Chondrocyte (in vitro differentiated cells): ENCODE results near the gene THAP8. TPM values are rescaled to one million over a fixed set of nuclear protein-coding genes. Genes with fewer than 3 reads are reported as not detected.

ENCODE experiments used
- DNase-seq: peaks from one replicate; pipeline ENCODE4 v3.0.0; 2021; ENCODE audit warnings: mixed read lengths, low spot score
- H3K27ac Mint-ChIP-seq: one replicate; pipeline ENCODE4 v1.8.0; 2021; ENCODE audit warnings: mild to moderate bottlenecking, moderate library complexity, mixed read lengths; ENCODE audit not compliant: unreplicated experiment
- H3K27me3 Mint-ChIP-seq: 2 replicates; pipeline ENCODE4 v1.8.0; 2021; ENCODE audit warnings: low read depth, mixed read lengths
- H3K36me3 Mint-ChIP-seq: 2 replicates; pipeline ENCODE4 v1.8.0; 2021; ENCODE audit warnings: low read depth, mixed read lengths
- H3K4me1 Mint-ChIP-seq: 2 replicates; pipeline ENCODE4 v1.8.0; 2021; ENCODE audit warnings: low read depth, mild to moderate bottlenecking, mixed read lengths
- H3K4me3 Mint-ChIP-seq: one replicate; pipeline ENCODE4 v1.8.0; 2021; ENCODE audit warnings: mild to moderate bottlenecking, moderate library complexity, mixed read lengths; ENCODE audit not compliant: unreplicated experiment
- H3K9me3 Mint-ChIP-seq: 2 replicates; pipeline ENCODE4 v1.8.0; 2021; ENCODE audit warnings: low read depth, mixed read lengths
- CTCF ChIP-seq: fragments of 200-600 bp; sonication (generic); IDR thresholded peaks from 2 replicates; pipeline ENCODE4 v1.5.0; 2021; ENCODE audit warnings: antibody characterized with exemption, mild to moderate bottlenecking, moderate library complexity
- total RNA-seq: library from RNA; stranded (reverse); gene quantifications from 3 replicates; pipeline ENCODE4 v1.2.1, GENCODE V29; 2021

The THAP8 gene
- total RNA-seq, 1 donor from 2014 or later, result 8.9 TPM

DNA sequence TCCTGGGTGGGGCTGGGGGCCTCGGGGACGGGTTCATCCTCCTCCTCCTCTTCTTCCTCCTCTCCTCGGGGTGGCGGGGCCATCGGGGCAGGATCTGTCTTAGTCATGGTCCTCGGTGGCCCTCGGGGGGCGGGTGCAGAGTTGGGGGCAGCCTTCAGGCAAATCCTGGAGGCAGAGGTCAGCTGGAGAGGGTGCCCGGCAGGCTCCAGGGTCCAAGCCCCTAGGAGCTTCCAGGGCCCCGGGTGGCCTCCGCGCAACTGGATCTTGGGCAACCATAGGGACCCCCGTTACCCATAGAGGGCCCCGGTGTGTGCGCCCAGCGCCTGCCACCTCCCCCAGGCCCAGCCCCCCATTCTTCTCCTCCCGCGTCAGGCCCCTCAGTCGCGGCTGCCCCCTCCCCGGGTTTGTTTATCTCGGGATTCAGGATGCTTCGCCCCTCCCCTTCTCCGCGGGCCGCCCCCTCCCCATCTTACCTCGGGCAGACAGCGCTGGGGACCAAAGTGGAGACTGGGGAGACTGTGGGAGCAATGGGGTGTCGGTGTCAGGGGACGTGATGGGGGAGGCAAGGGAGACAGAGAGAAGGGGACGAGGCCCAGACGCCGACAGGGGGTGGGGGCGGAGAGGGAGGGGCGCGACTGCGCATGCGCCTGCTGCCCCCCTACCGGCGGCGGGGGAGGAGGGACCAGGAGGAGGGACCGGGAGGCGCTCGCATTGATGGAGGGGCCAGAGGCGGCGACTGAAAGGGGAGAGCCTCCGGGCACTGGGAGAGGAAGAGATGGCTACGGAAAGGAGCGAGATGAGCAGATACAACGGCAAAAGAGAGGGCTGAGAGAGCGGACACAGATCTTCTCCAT lies 21.6 kb downstream of the THAP8 start, which contains the start of gene CLIP3:
Gene CLIP3, minus strand, starts transcription at position 623 of the 854 bp plus-strand sequence. Its CDS starts 516 bp downstream, at position 107.
- DNase-seq, result no peak
- H3K4me1 Mint-ChIP-seq, result peaks cover 20% of the 10 kb centered on the region
- H3K4me3 Mint-ChIP-seq, result peak within 1 kb of the TSS; percentile 80
- H3K27me3 Mint-ChIP-seq, result no peaks in the 10 kb centered on the region
- H3K27ac Mint-ChIP-seq, result peak within 1 kb of the TSS; percentile 73
- peak; percentile 42 for TF ChIP-seq CTCF
- H3K36me3 Mint-ChIP-seq, result peaks cover 6% of the 10 kb centered on the region
- H3K9me3 Mint-ChIP-seq, result no peaks in the 10 kb centered on the region

DNA sequence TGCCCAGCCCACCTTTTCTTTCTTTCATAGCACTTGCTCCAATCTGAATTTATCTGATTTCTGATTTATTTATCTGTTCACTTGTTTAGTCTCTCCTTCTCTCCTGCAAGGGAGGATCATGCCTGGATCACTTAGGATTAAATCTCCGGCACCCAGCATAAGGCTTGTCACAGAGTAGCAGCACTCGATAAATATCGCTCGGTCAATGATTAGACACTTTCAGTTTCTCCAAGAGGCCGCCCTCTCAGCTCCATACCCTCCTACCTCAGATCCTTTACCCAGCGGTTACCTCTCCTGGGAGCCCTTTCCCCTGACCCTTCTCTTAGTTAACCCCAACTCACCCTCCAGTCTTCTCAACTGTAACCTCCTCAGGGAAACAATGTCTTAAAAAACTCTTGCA lies 22.8 kb downstream of the THAP8 start:
- DNase-seq, result no peak
- Mint-ChIP-seq H3K4me3 (peak overlapping the region; percentile 31), H3K27ac (peak overlapping the region; percentile 15), H3K36me3 (peaks cover 11% of the 10 kb centered on the region), H3K9me3 (no peaks in the 10 kb centered on the region), H3K4me1 (peaks cover 20% of the 10 kb centered on the region), H3K27me3 (no peaks in the 10 kb centered on the region)
- TF ChIP-seq CTCF, result no peak

- Mint-ChIP-seq H3K4me1 (peaks cover 20% of the 10 kb centered on the region), H3K27me3 (no peaks in the 10 kb centered on the region), H3K9me3 (no peaks in the 10 kb centered on the region), H3K27ac (no peak overlapping the region), H3K4me3 (no peak overlapping the region), H3K36me3 (peaks cover 14% of the 10 kb centered on the region)
- TF ChIP-seq CTCF, result peak; percentile 28
- no peak for DNase-seq
Measured at GRCh38 chr19:36030264-36031148, 23.6 kb downstream of the THAP8 start.

DNA sequence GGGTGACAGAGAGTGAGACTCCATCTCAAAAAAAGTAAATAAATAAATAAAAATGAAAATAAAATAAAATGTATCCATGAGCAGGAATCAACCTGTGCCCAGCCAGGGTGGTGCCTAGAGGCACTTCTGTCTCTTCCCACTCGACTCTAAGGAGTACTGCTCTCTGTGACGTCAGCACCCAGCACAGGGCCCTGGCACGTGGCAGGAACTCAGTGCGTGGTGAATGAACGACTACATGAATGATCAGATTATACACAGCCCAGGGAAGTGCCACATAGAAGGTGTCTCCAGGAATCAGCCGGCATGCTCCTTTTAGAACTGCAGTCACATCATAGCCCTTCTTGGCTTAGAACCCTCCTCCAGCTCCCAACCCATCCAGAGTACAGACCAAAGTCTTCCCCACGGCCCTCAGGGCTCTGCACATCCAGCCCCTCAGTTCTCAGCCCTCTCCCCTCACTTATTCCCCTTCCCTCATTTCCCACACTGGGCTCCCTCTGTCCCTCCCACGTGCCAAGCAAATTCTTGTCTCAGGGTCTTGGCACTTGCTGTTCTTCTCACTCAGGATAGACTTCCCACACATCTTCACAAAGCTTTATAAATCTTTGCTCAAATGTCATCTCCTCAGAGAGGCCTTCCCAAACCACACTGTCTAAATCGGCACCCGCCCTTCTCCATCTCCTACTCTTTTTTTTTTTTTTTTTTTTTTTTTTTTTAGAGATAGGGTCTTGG lies 25.6 kb downstream of the THAP8 start:
- TF ChIP-seq CTCF, result no peak
- no peak for DNase-seq
- H3K27me3 Mint-ChIP-seq, result no peaks in the 10 kb centered on the region
- H3K4me1 Mint-ChIP-seq, result peaks cover 20% of the 10 kb centered on the region
- no peaks in the 10 kb centered on the region for H3K9me3 Mint-ChIP-seq
- no peak overlapping the region for H3K27ac Mint-ChIP-seq
- no peak overlapping the region for H3K4me3 Mint-ChIP-seq
- peaks cover 17% of the 10 kb centered on the region for H3K36me3 Mint-ChIP-seq

- no peak overlapping the region for H3K4me3 Mint-ChIP-seq
- peaks cover 22% of the 10 kb centered on the region for H3K36me3 Mint-ChIP-seq
- no peak for DNase-seq
- TF ChIP-seq CTCF, result no peak
- H3K27me3 Mint-ChIP-seq, result no peaks in the 10 kb centered on the region
- H3K4me1 Mint-ChIP-seq, result peaks cover 13% of the 10 kb centered on the region
- no peaks in the 10 kb centered on the region for H3K9me3 Mint-ChIP-seq
- H3K27ac Mint-ChIP-seq, result no peak overlapping the region
Measured at GRCh38 chr19:36027696-36028095, 26.4 kb downstream of the THAP8 start.
